ENCODE measurements around the gene FAM187B.

The FAM187B gene

GRCh38 chr19:35211545-35212230 lies 16.9 kb downstream of the FAM187B start:
- TF ChIP-seq, protein P1, sequence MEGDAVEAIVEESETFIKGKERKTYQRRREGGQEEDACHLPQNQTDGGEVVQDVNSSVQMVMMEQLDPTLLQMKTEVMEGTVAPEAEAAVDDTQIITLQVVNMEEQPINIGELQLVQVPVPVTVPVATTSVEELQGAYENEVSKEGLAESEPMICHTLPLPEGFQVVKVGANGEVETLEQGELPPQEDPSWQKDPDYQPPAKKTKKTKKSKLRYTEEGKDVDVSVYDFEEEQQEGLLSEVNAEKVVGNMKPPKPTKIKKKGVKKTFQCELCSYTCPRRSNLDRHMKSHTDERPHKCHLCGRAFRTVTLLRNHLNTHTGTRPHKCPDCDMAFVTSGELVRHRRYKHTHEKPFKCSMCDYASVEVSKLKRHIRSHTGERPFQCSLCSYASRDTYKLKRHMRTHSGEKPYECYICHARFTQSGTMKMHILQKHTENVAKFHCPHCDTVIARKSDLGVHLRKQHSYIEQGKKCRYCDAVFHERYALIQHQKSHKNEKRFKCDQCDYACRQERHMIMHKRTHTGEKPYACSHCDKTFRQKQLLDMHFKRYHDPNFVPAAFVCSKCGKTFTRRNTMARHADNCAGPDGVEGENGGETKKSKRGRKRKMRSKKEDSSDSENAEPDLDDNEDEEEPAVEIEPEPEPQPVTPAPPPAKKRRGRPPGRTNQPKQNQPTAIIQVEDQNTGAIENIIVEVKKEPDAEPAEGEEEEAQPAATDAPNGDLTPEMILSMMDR (IDR thresholded peaks at IDR 0.05; ENCODE audit: low read depth, low read length, missing control alignments) = no peak
- no peak for DNase-seq (ENCODE audit: low read depth)
- in situ Hi-C loops (cut with HindIII; ENCODE audit: low sequenced_read_pairs) = no loop called here
- no peak overlapping the region for H3K4me3 ChIP-seq (ENCODE audit: low read depth, low read length)

DNA sequence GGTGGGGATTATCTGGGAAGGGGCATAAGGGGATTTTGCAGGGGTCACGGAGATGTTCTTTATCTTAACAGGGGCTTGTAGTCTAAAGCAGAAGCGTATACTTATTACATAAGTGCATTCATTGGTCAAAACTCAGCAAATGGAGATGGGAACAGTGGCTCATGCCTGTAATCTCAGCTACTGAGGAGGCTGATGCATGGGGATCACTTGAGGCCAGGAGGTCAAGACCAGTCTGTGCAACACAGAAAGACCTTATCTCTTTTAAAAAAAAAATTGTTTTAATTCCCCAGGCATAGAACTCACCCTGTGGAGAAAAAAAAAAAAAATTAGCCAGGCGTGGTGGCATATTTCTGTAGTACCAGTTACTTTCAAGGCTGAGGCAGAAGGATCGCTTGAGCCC lies 18.9 kb downstream of the FAM187B start:
- DNase-seq (ENCODE audit: low read depth) = no peak
- no peak overlapping the region for H3K4me3 ChIP-seq (ENCODE audit: low read depth, low read length)
- TF ChIP-seq, protein P1 (IDR thresholded peaks at IDR 0.05; ENCODE audit: low read depth, low read length, missing control alignments) = no peak
- in situ Hi-C loops (cut with HindIII; ENCODE audit: low sequenced_read_pairs) = no loop called here

GRCh38 chr19:35208121-35208520 lies 20.4 kb downstream of the FAM187B start:
- no peak overlapping the region for H3K4me3 ChIP-seq (ENCODE audit: low read depth, low read length)
- no peak for DNase-seq (ENCODE audit: low read depth)
- in situ Hi-C loops (cut with HindIII; ENCODE audit: low sequenced_read_pairs) = no loop called here
- TF ChIP-seq, protein P1 (IDR thresholded peaks at IDR 0.05; ENCODE audit: low read depth, low read length, missing control alignments) = no peak

DNA sequence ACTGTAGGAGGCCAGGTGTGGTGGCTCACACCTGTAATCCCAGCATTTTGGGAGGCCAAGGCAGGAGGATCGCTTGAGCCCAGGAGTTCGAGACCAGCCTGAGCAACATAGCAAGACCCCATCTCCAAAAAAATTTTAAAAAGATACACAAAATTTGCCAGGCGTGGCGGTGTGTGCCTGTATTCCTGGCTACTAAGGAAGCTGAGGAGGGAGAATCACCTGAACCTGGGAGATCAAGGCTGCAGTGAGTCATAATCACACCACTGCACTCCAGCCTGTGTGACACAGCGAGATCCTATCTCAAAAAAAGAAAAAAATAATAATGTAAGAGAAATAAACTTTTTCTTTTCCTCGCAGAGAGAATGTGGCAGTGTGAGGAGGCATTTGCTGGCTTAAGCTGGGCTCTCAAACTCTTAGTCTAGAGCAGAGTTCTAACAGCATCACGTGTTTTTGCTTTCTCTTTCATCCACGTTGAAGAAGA lies 21.1 kb downstream of the FAM187B start:
- no peak for DNase-seq (ENCODE audit: low read depth)
- TF ChIP-seq, protein P1 (IDR thresholded peaks at IDR 0.05; ENCODE audit: low read depth, low read length, missing control alignments) = no peak
- in situ Hi-C loops (cut with HindIII; ENCODE audit: low sequenced_read_pairs) = no loop called here
- H3K4me3 ChIP-seq (ENCODE audit: low read depth, low read length) = no peak overlapping the region

DNA sequence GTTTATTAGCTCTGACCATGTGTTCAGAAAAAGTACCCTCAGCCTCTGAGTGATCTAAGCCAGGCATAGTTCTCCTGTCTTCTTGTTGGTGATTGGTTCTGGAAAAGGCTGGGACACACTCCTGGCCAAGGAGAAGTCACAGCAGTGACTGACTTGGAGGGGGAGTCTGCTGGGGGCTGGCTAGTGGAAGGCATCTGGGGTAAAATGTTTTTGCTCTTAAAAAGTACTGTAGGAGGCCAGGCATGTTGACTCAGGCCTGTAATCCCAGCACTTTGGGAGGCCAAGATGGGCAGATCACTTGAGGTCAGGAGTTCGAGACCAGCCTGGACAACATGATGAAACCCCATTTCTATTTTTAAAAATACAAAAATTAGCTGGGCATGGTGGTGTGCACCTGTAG lies 21.7 kb downstream of the FAM187B start:
- DNase-seq (ENCODE audit: low read depth) = no peak
- H3K4me3 ChIP-seq (ENCODE audit: low read depth, low read length) = no peak overlapping the region
- TF ChIP-seq, protein P1 (IDR thresholded peaks at IDR 0.05; ENCODE audit: low read depth, low read length, missing control alignments) = no peak
- in situ Hi-C loops (cut with HindIII; ENCODE audit: low sequenced_read_pairs) = no loop called here

GRCh38 chr19:35206379-35206778 lies 22.2 kb downstream of the FAM187B start:
- no peak overlapping the region for H3K4me3 ChIP-seq (ENCODE audit: low read depth, low read length)
- no peak for DNase-seq (ENCODE audit: low read depth)
- in situ Hi-C loops (cut with HindIII; ENCODE audit: low sequenced_read_pairs) = no loop called here
- TF ChIP-seq, protein P1 (IDR thresholded peaks at IDR 0.05; ENCODE audit: low read depth, low read length, missing control alignments) = no peak

Measured in astrocyte of the cerebellum (primary cell).